Large intestine (tissue), 3 donors: Measurements from ENCODE around the gene TEK. TPM values are rescaled to one million over a fixed set of nuclear protein-coding genes. Genes with fewer than 3 reads are reported as not detected.
A peak's percentile ranks its signal among the peaks of the same experiment; 100 is the strongest.
"Not testable (repeated sequence)": the region's sequence is repeated elsewhere in the genome, so short reads cannot be mapped to it uniquely, and the experiment has no call there.

Source experiments
- DNase-seq, 2 donors: peaks; one replicate each; pipeline versions ENCODE4 v3.0.0 to v3.0.0-alpha.2; 2013
- H3K27ac ChIP-seq: one replicate; pipeline ENCODE4 v1.5.1; 2013; ENCODE audit warnings: low read length
- H3K27me3 ChIP-seq: 2 replicates; pipeline ENCODE4 v1.6.1; 2013; ENCODE audit warnings: low read length; ENCODE audit not compliant: control insufficient read depth, insufficient read depth
- H3K36me3 ChIP-seq: 2 replicates; pipeline ENCODE4 v1.6.1; 2013; ENCODE audit warnings: low read length; ENCODE audit not compliant: control insufficient read depth, insufficient read depth
- H3K4me1 ChIP-seq: one replicate; pipeline ENCODE4 v1.6.1; 2013; ENCODE audit warnings: low read length; ENCODE audit not compliant: control insufficient read depth, insufficient read depth
- H3K4me3 ChIP-seq: one replicate; pipeline ENCODE4 v1.5.1; 2013; ENCODE audit warnings: low read length
- H3K9me3 ChIP-seq: one replicate; pipeline ENCODE4 v1.6.1; 2013; ENCODE audit warnings: mild to moderate bottlenecking, low read depth, low read length, moderate library complexity; ENCODE audit not compliant: control insufficient read depth
- WGBS: methylation state at CpG from one replicate; pipeline ENCODE4 v1.1.5; 2013; ENCODE audit warnings: low lambda C conversion rate; ENCODE audit not compliant: insufficient coverage; 5-methylcytosine and 5-hydroxymethylcytosine counted together
- polyA plus RNA-seq: library from polyadenylated mRNA; unstranded; fragments of 120-200 nt; gene quantifications from one replicate; pipeline ENCODE4 v1.2.1, GENCODE V29; 2013

Gene TEK
- polyA plus RNA-seq, 1 donor: 14.6 TPM

GRCh38 chr9:27209034-27209433, 100.0 kb downstream of the TEK start:
- Histone ChIP-seq H3K27ac (no peak overlapping the region), H3K9me3 (no peaks in the 10 kb centered on the region), H3K4me1 (no peaks in the 10 kb centered on the region), H3K36me3 (no peaks in the 10 kb centered on the region), H3K4me3 (no peak overlapping the region), H3K27me3 (no peaks in the 10 kb centered on the region)
- no CpG with 5 or more reads among the region's 3 CpGs for WGBS
- DNase-seq: no peak

GRCh38 chr9:27210588-27210987, 101.6 kb downstream of the TEK start:
- Histone ChIP-seq H3K9me3 (no peaks in the 10 kb centered on the region), H3K4me3 (no peak overlapping the region), H3K36me3 (no peaks in the 10 kb centered on the region), H3K4me1 (no peaks in the 10 kb centered on the region), H3K27ac (no peak overlapping the region), H3K27me3 (no peaks in the 10 kb centered on the region)
- WGBS: 100% methylated on average over 1 of the region's 7 CpGs
- DNase-seq: no peak

DNA sequence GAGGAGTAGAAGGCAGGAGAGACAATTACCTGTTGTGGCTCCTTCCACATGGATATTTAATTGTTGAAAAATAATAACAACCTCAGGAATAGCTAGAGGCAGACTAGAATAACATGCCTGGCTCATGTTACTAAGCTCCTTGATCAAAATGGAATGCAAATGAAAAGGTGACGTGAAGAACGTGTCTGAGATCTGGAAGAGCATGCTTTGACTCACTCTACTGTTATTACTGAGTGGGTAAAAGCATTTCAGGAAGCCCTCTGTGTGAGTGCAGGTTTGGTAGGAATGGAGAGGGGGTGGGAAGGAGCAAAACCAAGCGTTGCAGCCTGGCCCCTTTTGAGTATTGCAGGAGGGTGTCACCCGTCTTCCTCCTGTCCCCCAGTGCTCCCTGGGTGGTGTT, 103.2 kb downstream of the TEK start:
- Histone ChIP-seq H3K36me3 (no peaks in the 10 kb centered on the region), H3K9me3 (no peaks in the 10 kb centered on the region), H3K4me3 (no peak overlapping the region), H3K4me1 (no peaks in the 10 kb centered on the region), H3K27ac (no peak overlapping the region), H3K27me3 (no peaks in the 10 kb centered on the region)
- no peak for DNase-seq
- no CpG with 5 or more reads among the region's 4 CpGs for WGBS

GRCh38 chr9:27212621-27213020, 103.6 kb downstream of the TEK start:
- H3K9me3 ChIP-seq: no peaks in the 10 kb centered on the region
- H3K4me3 ChIP-seq: no peak overlapping the region
- no peaks in the 10 kb centered on the region for H3K27me3 ChIP-seq
- no peak for DNase-seq
- H3K36me3 ChIP-seq: no peaks in the 10 kb centered on the region
- WGBS: no CpG with 5 or more reads among the region's 14 CpGs
- H3K27ac ChIP-seq: no peak overlapping the region
- no peaks in the 10 kb centered on the region for H3K4me1 ChIP-seq

GRCh38 chr9:27227192-27227591, 118.2 kb downstream of the TEK start:
- Histone ChIP-seq H3K4me3 (no peak overlapping the region), H3K27ac (no peak overlapping the region), H3K27me3 (no peaks in the 10 kb centered on the region), H3K36me3 (no peaks in the 10 kb centered on the region), H3K4me1 (no peaks in the 10 kb centered on the region), H3K9me3 (no peaks in the 10 kb centered on the region)
- no peak for DNase-seq
- no CpG with 5 or more reads among the region's 4 CpGs for whole genome bisulfite sequencing

GRCh38 chr9:27239648-27240047, 130.6 kb downstream of the TEK start:
- not testable (repeated sequence) for H3K9me3 ChIP-seq, H3K36me3 ChIP-seq, H3K4me1 ChIP-seq, H3K4me3 ChIP-seq, H3K27me3 ChIP-seq, DNase-seq, H3K27ac ChIP-seq
- no CpG with 5 or more reads among the region's 12 CpGs for WGBS

GRCh38 chr9:27247756-27248155, 138.7 kb downstream of the TEK start:
- peak; percentile 42 to 54 for DNase-seq
- no peaks in the 10 kb centered on the region for H3K9me3 ChIP-seq
- H3K4me1 ChIP-seq: no peaks in the 10 kb centered on the region
- no CpG with 5 or more reads among the region's 2 CpGs for WGBS
- no peaks in the 10 kb centered on the region for H3K36me3 ChIP-seq
- no peak overlapping the region for H3K4me3 ChIP-seq
- no peaks in the 10 kb centered on the region for H3K27me3 ChIP-seq
- H3K27ac ChIP-seq: no peak overlapping the region

GRCh38 chr9:27248702-27249101, 139.7 kb downstream of the TEK start:
- Histone ChIP-seq H3K9me3 (no peaks in the 10 kb centered on the region), H3K27me3 (no peaks in the 10 kb centered on the region), H3K36me3 (no peaks in the 10 kb centered on the region), H3K4me3 (no peak overlapping the region), H3K4me1 (no peaks in the 10 kb centered on the region), H3K27ac (no peak overlapping the region)
- DNase-seq: no peak

- DNase-seq: no peak
- H3K27me3 ChIP-seq: no peaks in the 10 kb centered on the region
- H3K36me3 ChIP-seq: no peaks in the 10 kb centered on the region
- no peak overlapping the region for H3K4me3 ChIP-seq
- no peaks in the 10 kb centered on the region for H3K9me3 ChIP-seq
- no peaks in the 10 kb centered on the region for H3K4me1 ChIP-seq
- H3K27ac ChIP-seq: no peak overlapping the region
- no CpG with 5 or more reads among the region's 7 CpGs for WGBS
These were observed 149.6 kb downstream of the TEK start for GRCh38 chr9:27258662-27259061.

DNA sequence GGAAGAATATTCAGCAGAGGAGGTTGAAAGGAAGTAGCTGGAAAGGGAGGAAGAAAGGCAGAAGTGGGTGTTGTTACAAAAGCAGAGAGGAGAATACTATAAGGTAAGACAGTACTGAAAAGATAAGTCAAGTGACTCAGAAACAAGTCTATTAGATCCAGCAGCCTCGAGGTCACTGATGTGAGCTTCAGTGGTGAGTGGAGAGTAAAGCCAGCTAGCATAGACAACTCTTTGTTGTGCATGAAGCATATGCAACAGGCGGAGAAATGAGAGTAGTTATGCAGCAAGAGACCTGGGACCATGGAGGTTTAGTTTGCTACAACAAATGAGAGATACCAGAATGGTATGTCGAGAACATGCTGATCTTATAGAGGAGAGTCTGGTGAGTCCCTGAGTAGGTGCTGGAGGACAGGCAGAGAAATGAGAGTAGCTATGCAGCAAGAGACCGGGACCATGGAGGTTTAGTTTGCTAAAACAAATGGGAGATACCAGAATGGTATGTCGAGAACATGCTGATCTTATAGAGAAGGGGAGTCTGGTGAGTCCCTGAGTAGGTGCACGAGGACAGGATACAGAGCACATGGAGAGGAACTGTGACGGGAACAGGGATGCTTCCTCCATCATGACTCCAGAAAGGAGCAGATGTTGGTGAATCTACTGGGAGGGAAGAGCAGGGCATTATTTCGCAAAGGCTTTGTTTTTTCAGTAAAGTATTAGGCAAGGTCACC, 151.9 kb downstream of the TEK start:
- no CpG with 5 or more reads among the region's 8 CpGs for WGBS
- no peaks in the 10 kb centered on the region for H3K36me3 ChIP-seq
- no peaks in the 10 kb centered on the region for H3K27me3 ChIP-seq
- no peaks in the 10 kb centered on the region for H3K9me3 ChIP-seq
- no peak overlapping the region for H3K27ac ChIP-seq
- H3K4me3 ChIP-seq: no peak overlapping the region
- H3K4me1 ChIP-seq: no peaks in the 10 kb centered on the region
- no peak for DNase-seq

- Histone ChIP-seq H3K4me3 (no peak overlapping the region), H3K27me3 (no peaks in the 10 kb centered on the region), H3K27ac (no peak overlapping the region), H3K4me1 (no peaks in the 10 kb centered on the region), H3K9me3 (no peaks in the 10 kb centered on the region), H3K36me3 (no peaks in the 10 kb centered on the region)
- WGBS: 100% methylated on average over 1 of the region's 4 CpGs
- DNase-seq: no peak
These were observed 152.6 kb downstream of the TEK start for GRCh38 chr9:27261517-27262211.
